HL-60/S4 treated with retinoic acid at 250 ng/mL for 4 days and 3 days (cell line): ENCODE measurements around the gene CCNF.

Experiments
- in situ Hi-C: fragments of 300-500 bp; cut with MboI; formaldehyde crosslinking; loops from 2 replicates; pipeline ENCODE4 v1.7.0; 2022; ENCODE audit warnings: low sequenced_read_pairs

CCNF gene

GRCh38 chr16:2497695-2498484 is 68.6 kb downstream of the CCNF start:
- in situ Hi-C loops = loop anchor here (25.0 kb wide), 1 partner anchor 486 kb away; the partner anchor contains the start of genes NPW and ZNF598

- in situ Hi-C loops = loop anchor here (25.0 kb wide), 1 partner anchor 486 kb away; the partner anchor contains the start of genes NPW and ZNF598
These were observed 69.4 kb downstream of the CCNF start for GRCh38 chr16:2498531-2499253.

GRCh38 chr16:2499454-2499853 is 70.2 kb downstream of the CCNF start:
- in situ Hi-C loops = loop anchor here (25.0 kb wide), 1 partner anchor 487 kb away; the partner anchor contains the start of genes NPW and ZNF598

- in situ Hi-C loops = loop anchor here (25.0 kb wide), 1 partner anchor 488 kb away; the partner anchor contains the start of genes NPW and ZNF598
These were observed 70.7 kb downstream of the CCNF start for GRCh38 chr16:2499890-2500429.

GRCh38 chr16:2500430-2500917 is 71.2 kb downstream of the CCNF start:
- in situ Hi-C loops = no loop called here

- in situ Hi-C loops = no loop called here
These were observed 71.9 kb downstream of the CCNF start for GRCh38 chr16:2500918-2501750.

- in situ Hi-C loops = no loop called here
These were observed 73.0 kb downstream of the CCNF start for GRCh38 chr16:2501946-2502895.

GRCh38 chr16:2505695-2506094 is 76.4 kb downstream of the CCNF start:
- in situ Hi-C loops = no loop called here

GRCh38 chr16:2507052-2507659 is 77.9 kb downstream of the CCNF start:
- in situ Hi-C loops = no loop called here

GRCh38 chr16:2507665-2508064 is 78.4 kb downstream of the CCNF start:
- in situ Hi-C loops = no loop called here
